Ovary (tissue), 9 donors: ENCODE measurements around the gene VEPH1. TPM values are rescaled to one million over a fixed set of nuclear protein-coding genes. Genes with fewer than 3 reads are reported as not detected.

Experiments
- DNase-seq, 5 donors: peaks; one replicate each; pipeline ENCODE4 v3.0.0-alpha.2; 2019 to 2020
- H3K27ac ChIP-seq, 2 donors: fragments of 200-600 bp; one replicate each; pipeline versions ENCODE4 v1.5.1 to v1.8.0; 2019 to 2022
- H3K27me3 ChIP-seq: fragments of 200-600 bp; one replicate; pipeline ENCODE4 v1.8.0; 2022
- H3K36me3 ChIP-seq: fragments of 200-600 bp; sonication (generic); one replicate; pipeline ENCODE4 v1.5.1; 2019
- H3K4me1 ChIP-seq: one replicate; pipeline ENCODE4 v1.8.1; 2013; ENCODE audit warnings: mild to moderate bottlenecking, moderate library complexity; ENCODE audit not compliant: insufficient read depth
- H3K4me3 ChIP-seq: fragments of 200-600 bp; sonication (generic); one replicate; pipeline ENCODE4 v1.5.1; 2017
- H3K9me3 ChIP-seq, 2 donors: fragments of 200-600 bp in 1 of 2; sonication (generic) in 1 of 2; one replicate each; pipeline versions ENCODE4 v1.5.1 to v1.8.1; 2013 to 2019; ENCODE audit warnings: mild to moderate bottlenecking in 1 of 2, moderate library complexity in 1 of 2
- EP300 ChIP-seq: sonication (generic); formaldehyde crosslinking; IDR thresholded peaks from one replicate; pipeline ENCODE4 v1.6.1; 2017; ENCODE audit warnings: antibody characterized with exemption
- POLR2A ChIP-seq: fragments of 450-650 bp; IDR thresholded peaks from one replicate; pipeline ENCODE4 v1.6.1; 2017; ENCODE audit warnings: antibody characterized with exemption, mild to moderate bottlenecking, moderate library complexity
- WGBS, 3 donors: extraction: QIAGEN DNeasy Blood & Tissue Kit in 1 of 3; methylation state at CpG; one replicate each; pipeline versions ENCODE4 v1.1.5 to v1.1.7; 2013 to 2017; 5-methylcytosine and 5-hydroxymethylcytosine counted together
- intact Hi-C, 4 donors: fragments of 100-400 bp; cut with DNase I; formaldehyde crosslinking; loops; one replicate each; pipeline versions ENCODE4 v1.11.0 to v1.15.1; 2022 to 2023
- polyA plus RNA-seq, 2 donors: library from polyadenylated mRNA; stranded (reverse); fragments of 200-250 nt in 1 of 2; fragments of 350-450 nt in 1 of 2; fragmentation: Illumina TruSeq in 1 of 2; extraction: RNeasy Lipid Tissue Mini Kit (QIAGEN cat#74804) in 1 of 2; gene quantifications; one replicate each; pipeline ENCODE4 v1.2.3, GENCODE V29; 2013 to 2014
- total RNA-seq, 7 donors: library from RNA; depleted of rRNA in 2 of 7; stranded (reverse); fragments of >200 nt in 2 of 7; fragmentation: NEBNext Ultra II Directional in 3 of 7; extraction: Animal tissue kit (Norgen Biotek cat#: 25700) in 3 of 7; gene quantifications; one replicate each; pipeline versions ENCODE4 v1.1.0 to v1.2.4, GENCODE V29; 2016 to 2023
- TF ChIP-seq, protein P1 (sequence below), 3 donors: fragments of 450-650 bp in 2 of 3; fragments of 200-600 bp in 1 of 3; IDR thresholded peaks; one replicate each; pipeline versions ENCODE4 v1.5.1 to v1.8.0; 2016 to 2022; ENCODE audit warnings: antibody characterized with exemption in 3 of 3, mild to moderate bottlenecking in 1 of 3
- donor health status: DM: no; HTN: no; CAD: no; lungs with moderate emphysema.
- donor health status: DM: no; HTN: no; CAD: no.
- donor health status: Bipolar disorder and iron deficiency.
- donor health status: DM: yes; HTN: yes; CAD: no.
- donor health status: DM: no; HTN: no; CAD: no.
- donor health status: DM: yes; HTN: yes; CAD: no.

VEPH1 gene
- total and polyA plus RNA-seq, 9 donors, result 0.23 to 4.6 (median 1.3) TPM; not detected in 1

DNA sequence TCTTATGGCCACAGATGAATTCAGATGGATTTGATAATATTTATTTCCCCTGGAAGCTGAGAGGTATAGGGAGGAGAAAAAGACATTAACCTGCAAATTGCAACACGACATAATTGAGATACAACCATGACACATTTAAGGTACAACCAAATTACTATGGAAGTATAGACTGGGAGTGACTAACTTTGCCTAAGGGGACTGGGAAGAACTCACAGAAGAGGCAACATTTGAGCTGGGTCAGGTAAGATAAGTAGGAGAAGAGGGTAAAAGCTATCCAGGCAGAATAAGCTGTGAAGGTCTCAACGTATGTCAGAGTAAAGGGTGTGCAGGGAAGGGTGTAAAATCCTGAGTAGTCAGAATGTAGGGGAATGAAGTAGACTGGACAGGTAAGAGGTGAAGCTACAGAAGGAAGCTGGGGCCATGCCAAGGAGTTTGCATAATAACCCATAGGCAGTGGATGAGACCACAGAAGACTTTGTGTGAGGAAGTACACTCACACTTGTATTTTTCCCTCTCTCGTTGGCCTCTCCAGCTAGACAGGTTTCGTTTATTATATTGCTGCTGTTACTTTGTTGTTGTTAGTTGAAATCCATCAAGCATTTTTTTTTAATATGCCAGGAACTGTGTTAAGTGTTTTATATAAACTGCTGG is 94.6 kb downstream of the VEPH1 start:
- TF ChIP-seq, protein P1, sequence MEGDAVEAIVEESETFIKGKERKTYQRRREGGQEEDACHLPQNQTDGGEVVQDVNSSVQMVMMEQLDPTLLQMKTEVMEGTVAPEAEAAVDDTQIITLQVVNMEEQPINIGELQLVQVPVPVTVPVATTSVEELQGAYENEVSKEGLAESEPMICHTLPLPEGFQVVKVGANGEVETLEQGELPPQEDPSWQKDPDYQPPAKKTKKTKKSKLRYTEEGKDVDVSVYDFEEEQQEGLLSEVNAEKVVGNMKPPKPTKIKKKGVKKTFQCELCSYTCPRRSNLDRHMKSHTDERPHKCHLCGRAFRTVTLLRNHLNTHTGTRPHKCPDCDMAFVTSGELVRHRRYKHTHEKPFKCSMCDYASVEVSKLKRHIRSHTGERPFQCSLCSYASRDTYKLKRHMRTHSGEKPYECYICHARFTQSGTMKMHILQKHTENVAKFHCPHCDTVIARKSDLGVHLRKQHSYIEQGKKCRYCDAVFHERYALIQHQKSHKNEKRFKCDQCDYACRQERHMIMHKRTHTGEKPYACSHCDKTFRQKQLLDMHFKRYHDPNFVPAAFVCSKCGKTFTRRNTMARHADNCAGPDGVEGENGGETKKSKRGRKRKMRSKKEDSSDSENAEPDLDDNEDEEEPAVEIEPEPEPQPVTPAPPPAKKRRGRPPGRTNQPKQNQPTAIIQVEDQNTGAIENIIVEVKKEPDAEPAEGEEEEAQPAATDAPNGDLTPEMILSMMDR (IDR thresholded peaks at IDR 0.05), result no peak
- TF ChIP-seq POLR2A (no peak), EP300 (no peak)
- WGBS, 3 donors, result 81 to 85% (median 83%) methylated on average over 4 of the region's 4 CpGs
- no peaks in the 10 kb centered on the region for H3K27me3 ChIP-seq
- no peak overlapping the region for H3K27ac ChIP-seq
- intact Hi-C loops, result no loop called here
- no peaks in the 10 kb centered on the region for H3K4me1 ChIP-seq
- H3K4me3 ChIP-seq, result no peak overlapping the region
- no peaks in the 10 kb centered on the region for H3K9me3 ChIP-seq
- DNase-seq, result no peak
- H3K36me3 ChIP-seq, result no peaks in the 10 kb centered on the region

DNA sequence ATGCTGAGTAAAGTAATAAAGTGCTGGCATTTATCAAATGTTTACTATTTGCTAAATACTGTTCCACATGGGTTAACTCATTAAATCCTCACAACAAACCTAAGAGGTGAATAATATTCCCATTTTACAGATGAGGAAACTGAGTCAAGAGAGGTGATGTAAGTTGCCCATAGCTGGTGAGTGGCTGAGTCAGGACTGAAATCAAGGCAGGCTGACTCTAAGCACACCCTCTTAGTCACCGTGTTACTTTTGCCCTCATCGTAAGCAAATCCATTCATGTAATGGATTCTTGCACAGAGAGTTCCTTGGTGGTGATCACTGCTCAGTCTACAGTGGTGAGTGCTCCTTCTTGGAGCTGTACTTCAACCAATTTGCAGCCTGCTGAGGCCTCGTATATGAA is 95.4 kb downstream of the VEPH1 start:
- TF ChIP-seq, protein P1 (IDR thresholded peaks at IDR 0.05), result no peak
- H3K36me3 ChIP-seq, result no peaks in the 10 kb centered on the region
- H3K4me1 ChIP-seq, result no peaks in the 10 kb centered on the region
- intact Hi-C loops, result no loop called here
- no peak overlapping the region for H3K4me3 ChIP-seq
- H3K27me3 ChIP-seq, result no peaks in the 10 kb centered on the region
- DNase-seq, result no peak
- WGBS, 3 donors, result 65 to 81% (median 77%) methylated on average over 3 of the region's 3 CpGs
- H3K27ac ChIP-seq, result no peak overlapping the region
- H3K9me3 ChIP-seq, result no peaks in the 10 kb centered on the region

DNA sequence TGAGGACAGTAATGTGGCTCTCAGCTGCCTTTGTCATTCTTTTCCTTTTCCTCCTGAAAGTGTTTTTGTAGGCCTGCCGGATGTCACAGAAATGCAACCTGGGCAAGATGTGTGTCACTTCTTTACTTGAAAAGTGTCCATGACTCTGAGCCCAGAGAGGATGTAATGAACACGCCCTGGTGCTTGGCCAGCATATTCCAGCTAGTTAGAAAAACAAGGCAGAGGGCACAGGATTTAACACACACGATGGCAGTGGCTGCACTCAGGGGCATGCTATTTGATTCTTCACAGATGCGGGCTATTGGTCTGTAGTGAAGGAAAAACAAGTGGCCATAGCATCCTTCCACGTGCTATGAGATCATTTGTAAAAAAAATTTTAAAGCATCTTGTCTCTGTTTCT is 96.8 kb downstream of the VEPH1 start:
- H3K4me1 ChIP-seq, result no peaks in the 10 kb centered on the region
- WGBS, 3 donors, result 70 to 75% (median 74%) methylated on average over 5 of the region's 5 CpGs
- no peak overlapping the region for H3K4me3 ChIP-seq
- intact Hi-C loops, result no loop called here
- DNase-seq, result no peak
- H3K36me3 ChIP-seq, result no peaks in the 10 kb centered on the region
- no peaks in the 10 kb centered on the region for H3K27me3 ChIP-seq
- no peaks in the 10 kb centered on the region for H3K9me3 ChIP-seq
- TF ChIP-seq POLR2A (no peak), EP300 (no peak)
- TF ChIP-seq, protein P1 (IDR thresholded peaks at IDR 0.05), result no peak
- no peak overlapping the region for H3K27ac ChIP-seq

DNA sequence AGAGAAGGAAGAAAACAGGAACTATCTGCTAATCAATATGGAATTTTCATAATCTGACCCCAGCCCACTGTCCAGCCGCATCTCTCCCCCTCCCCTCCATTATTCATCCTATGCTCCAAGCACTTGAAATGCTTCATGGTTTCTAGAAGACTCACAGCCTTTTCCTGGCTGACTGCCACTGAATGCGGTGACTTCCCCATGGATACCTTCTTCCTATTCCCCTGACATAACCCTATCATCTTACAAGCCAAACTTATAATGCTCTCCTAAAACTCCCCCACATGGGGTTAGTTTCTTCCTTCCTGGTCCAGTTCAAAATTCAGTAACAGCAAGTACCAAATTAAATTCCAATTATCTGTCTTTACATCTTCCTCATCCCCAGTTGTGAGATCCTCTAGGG is 97.8 kb downstream of the VEPH1 start:
- 22 to 52% (median 37%) methylated on average over 2 of the region's 2 CpGs for WGBS, 3 donors
- no peak for TF ChIP-seq POLR2A
- TF ChIP-seq, protein P1 (IDR thresholded peaks at IDR 0.05), result no peak
- no peak for TF ChIP-seq EP300
- no peak overlapping the region for H3K27ac ChIP-seq
- no peaks in the 10 kb centered on the region for H3K27me3 ChIP-seq
- H3K4me3 ChIP-seq, result no peak overlapping the region
- no peaks in the 10 kb centered on the region for H3K4me1 ChIP-seq
- no peak for DNase-seq
- H3K36me3 ChIP-seq, result no peaks in the 10 kb centered on the region
- intact Hi-C loops, result no loop called here
- no peaks in the 10 kb centered on the region for H3K9me3 ChIP-seq
